Measurements from ENCODE around the gene NDUFC1.
A peak's percentile ranks its signal among the peaks of the same experiment; 100 is the strongest.

NDUFC1 gene

GRCh38 chr4:139278912-139279759 is 23.1 kb downstream of the NDUFC1 start:
- no peaks in the 10 kb centered on the region for H3K9me3 ChIP-seq
- TF ChIP-seq CTCF (IDR thresholded peaks at IDR 0.05), result no peak
- H3K27ac ChIP-seq, result no peak overlapping the region
- H3K36me3 ChIP-seq, result no peaks in the 10 kb centered on the region
- H3K4me1 ChIP-seq (ENCODE audit: control insufficient read depth in 1 of 2, insufficient read depth in 1 of 2, low read depth in 1 of 2, low read length in 1 of 2), result peaks cover 14 to 22% of the 10 kb centered on the region in 2 experiments
- H3K27me3 ChIP-seq, result peaks cover 84% of the 10 kb centered on the region
- peak overlapping the region; percentile 29 to 55 for H3K4me3 ChIP-seq (ENCODE audit: low read depth in 1 of 2, low read length in 1 of 2)

GRCh38 chr4:139278485-139278884 is 23.8 kb downstream of the NDUFC1 start:
- Histone ChIP-seq H3K27ac (no peak overlapping the region), H3K36me3 (no peaks in the 10 kb centered on the region), H3K27me3 (peaks cover 84% of the 10 kb centered on the region), H3K4me3 (ENCODE audit: low read depth in 1 of 2, low read length in 1 of 2) (peak overlapping the region in 1 of 2 experiments; percentile 55), H3K9me3 (no peaks in the 10 kb centered on the region), H3K4me1 (ENCODE audit: control insufficient read depth in 1 of 2, insufficient read depth in 1 of 2, low read depth in 1 of 2, low read length in 1 of 2) (peaks cover 14 to 22% of the 10 kb centered on the region in 2 experiments)
- TF ChIP-seq CTCF (IDR thresholded peaks at IDR 0.05), result no peak

- Histone ChIP-seq H3K36me3 (no peaks in the 10 kb centered on the region), H3K4me1 (ENCODE audit: control insufficient read depth in 1 of 2, insufficient read depth in 1 of 2, low read depth in 1 of 2, low read length in 1 of 2) (peaks cover 14 to 21% of the 10 kb centered on the region in 2 experiments), H3K4me3 (ENCODE audit: low read depth in 1 of 2, low read length in 1 of 2) (no peak overlapping the region), H3K9me3 (no peaks in the 10 kb centered on the region), H3K27me3 (peaks cover 55% of the 10 kb centered on the region), H3K27ac (no peak overlapping the region)
- no peak for TF ChIP-seq CTCF (IDR thresholded peaks at IDR 0.05)
Measured at GRCh38 chr4:139275281-139275735, 27.0 kb downstream of the NDUFC1 start.

- H3K36me3 ChIP-seq, result no peaks in the 10 kb centered on the region
- peaks cover 8 to 15% of the 10 kb centered on the region in 2 experiments for H3K4me1 ChIP-seq (ENCODE audit: control insufficient read depth in 1 of 2, insufficient read depth in 1 of 2, low read depth in 1 of 2, low read length in 1 of 2)
- H3K9me3 ChIP-seq, result no peaks in the 10 kb centered on the region
- peaks cover 49% of the 10 kb centered on the region for H3K27me3 ChIP-seq
- no peak for TF ChIP-seq CTCF (IDR thresholded peaks at IDR 0.05)
- no peak overlapping the region for H3K4me3 ChIP-seq (ENCODE audit: low read depth in 1 of 2, low read length in 1 of 2)
- H3K27ac ChIP-seq, result no peak overlapping the region
Measured at GRCh38 chr4:139274790-139275189, 27.5 kb downstream of the NDUFC1 start.

- no peaks in the 10 kb centered on the region for H3K9me3 ChIP-seq
- H3K36me3 ChIP-seq, result no peaks in the 10 kb centered on the region
- peaks cover 40% of the 10 kb centered on the region for H3K27me3 ChIP-seq
- H3K4me3 ChIP-seq (ENCODE audit: low read depth in 1 of 2, low read length in 1 of 2), result no peak overlapping the region
- H3K27ac ChIP-seq, result no peak overlapping the region
- peaks cover 0 to 6% of the 10 kb centered on the region in 2 experiments for H3K4me1 ChIP-seq (ENCODE audit: control insufficient read depth in 1 of 2, insufficient read depth in 1 of 2, low read depth in 1 of 2, low read length in 1 of 2)
- no peak for TF ChIP-seq CTCF (IDR thresholded peaks at IDR 0.05)
Measured at GRCh38 chr4:139273835-139274234, 28.4 kb downstream of the NDUFC1 start.

All from neutrophil (primary cell).